Heart left ventricle (tissue), 16 donors: Measurements from ENCODE around the gene C3orf49. TPM values are rescaled to one million over a fixed set of nuclear protein-coding genes. Genes with fewer than 3 reads are reported as not detected.

ENCODE experiments used
- ATAC-seq, 4 donors: fragments of 200-7000 bp; cut with Tn5 transposase; one replicate each; pipeline ENCODE4 v1.9.1; 2020 to 2022; ENCODE audit warnings: moderate library complexity in 4 of 4, mild to moderate bottlenecking in 3 of 4, moderate number of reproducible peaks in 1 of 4
- DNase-seq, 5 donors: peaks; one replicate each; pipeline ENCODE4 v3.0.0-alpha.2; 2020
- H3K27ac ChIP-seq, 12 donors: fragments of 200-600 bp; sonication (generic) in 4 of 12; one replicate each; pipeline versions ENCODE4 v1.5.0 to v1.8.0; 2016 to 2022; ENCODE audit warnings: mild to moderate bottlenecking in 2 of 12
- H3K27me3 ChIP-seq, 9 donors: fragments of 200-600 bp; sonication (generic) in 2 of 9; one replicate each; pipeline versions ENCODE4 v1.5.1 to v1.8.0; 2016 to 2022; ENCODE audit warnings: mild to moderate bottlenecking in 3 of 9
- H3K36me3 ChIP-seq, 9 donors: fragments of 200-600 bp; sonication (generic) in 2 of 9; one replicate each; pipeline versions ENCODE4 v1.5.0 to v1.8.0; 2018 to 2022; ENCODE audit warnings: mild to moderate bottlenecking in 2 of 9
- H3K4me1 ChIP-seq, 12 donors: fragments of 200-600 bp; sonication (generic) in 4 of 12; one replicate each; pipeline versions ENCODE4 v1.5.0 to v1.8.0; 2016 to 2022; ENCODE audit warnings: mild to moderate bottlenecking in 3 of 12
- H3K4me3 ChIP-seq, 12 donors: fragments of 200-600 bp; sonication (generic) in 4 of 12; one replicate each; pipeline versions ENCODE4 v1.5.0 to v1.8.0; 2017 to 2022; ENCODE audit warnings: mild to moderate bottlenecking in 9 of 12, moderate library complexity in 4 of 12
- H3K9me3 ChIP-seq, 12 donors: fragments of 200-600 bp; sonication (generic) in 4 of 12; one replicate each; pipeline versions ENCODE4 v1.5.0 to v1.8.0; 2016 to 2022; ENCODE audit warnings: mild to moderate bottlenecking in 1 of 12
- CTCF ChIP-seq, 12 donors: fragments of 200-600 bp; sonication (generic) in 4 of 12; IDR thresholded peaks; one replicate each; pipeline versions ENCODE4 v1.5.0 to v1.8.0; 2018 to 2022; ENCODE audit warnings: antibody characterized with exemption in 12 of 12, mild to moderate bottlenecking in 5 of 12
- POLR2A ChIP-seq, 2 donors: fragments of 450-650 bp; IDR thresholded peaks; one replicate each; pipeline ENCODE4 v1.6.1; 2017; ENCODE audit warnings: antibody characterized with exemption in 2 of 2, mild to moderate bottlenecking in 2 of 2, moderate library complexity in 2 of 2
- WGBS, 4 donors: extraction: QIAGEN DNeasy Blood & Tissue Kit in 2 of 4; methylation state at CpG; one replicate each; pipeline versions ENCODE4 v1.1.5 to v1.1.7; 2013 to 2018; 5-methylcytosine and 5-hydroxymethylcytosine counted together
- intact Hi-C, 10 donors: fragments of 100-400 bp; cut with DNase I; formaldehyde crosslinking; loops; one replicate each; pipeline versions ENCODE4 v1.11.1 to v1.14.2; 2022
- polyA plus RNA-seq, 2 donors: library from polyadenylated mRNA; stranded (reverse); fragments of 200-250 nt; gene quantifications; one replicate each; pipeline ENCODE4 v1.2.3, GENCODE V29; 2013
- total RNA-seq, 9 donors: library from RNA; depleted of rRNA in 2 of 9; stranded (reverse); fragments of >200 nt in 2 of 9; fragmentation: NEBNext Ultra II Directional in 3 of 9; extraction: Animal tissue kit (Norgen Biotek cat#: 25700) in 3 of 9; gene quantifications; one replicate each; pipeline versions ENCODE4 v1.1.0 to v1.2.4, GENCODE V29; 2016 to 2023
- donor health status: ischemic (EF 13 %, LVEDD 7.1; RV severe dilation, severe dysfunction).
- donor health status: healthy with polysubstance abuse.
- donor health status: DM: no; HTN: yes; CAD: no.
- donor health status: DM: no; HTN: no; CAD: no.
- donor health status: ischemic (EF 25% LVEDD 6.9; RV normal size, moderate dysfunction).
- donor health status: ischemic (EF 25% LVEDD 5.7; RV mildly dilated, moderate dysfunction).
- donor health status: healthy.
- donor health status: DM: yes; HTN: yes; CAD: no.
- donor health status: ischemic (EF 35%, LVEDD 5.7; RV mildly dilated, moderate dysfunction).
- donor health status: nonischemic (EF 11% LVEDD 7.7; RV severe dilation, severe dysfunction).
- donor health status: DM: yes; HTN: yes; CAD: no.
- donor health status: PGD.
- donor health status: ischemic (EF 29% LVEDD 5.4; RV normal size, mild dysfunction).
- donor health status: nonischemic (EF 23%, LVEDD 6.1; RV moderate dilation, normal function).

C3orf49 gene
- total and polyA plus RNA-seq, 11 donors = not detected

- no peak for TF ChIP-seq CTCF (IDR thresholded peaks at IDR 0.05)
- Histone ChIP-seq H3K27ac (no peak overlapping the region), H3K4me1 (peaks cover 0 to 8% (median 0%) of the 10 kb centered on the region in 12 donors), H3K9me3 (no peaks in the 10 kb centered on the region), H3K4me3 (no peak overlapping the region), H3K27me3 (no peaks in the 10 kb centered on the region), H3K36me3 (no peaks in the 10 kb centered on the region)
- DNase-seq (no peak), ATAC-seq (no peak)
- WGBS, 4 donors = 51 to 73% (median 65%) methylated on average over 1 of the region's 1 CpG
- intact Hi-C loops = no loop called here
Observed at GRCh38 chr3:63855333-63855940, 36.3 kb downstream of the C3orf49 start.

- TF ChIP-seq POLR2A (IDR thresholded peaks at IDR 0.05) (no peak), CTCF (IDR thresholded peaks at IDR 0.05) (no peak)
- WGBS, 4 donors = 94 to 99% (median 98%) methylated on average over 2 of the region's 2 CpGs
- no peak overlapping the region for H3K27ac ChIP-seq
- intact Hi-C loops = no loop called here
- H3K27me3 ChIP-seq = no peaks in the 10 kb centered on the region
- H3K36me3 ChIP-seq = no peaks in the 10 kb centered on the region
- H3K9me3 ChIP-seq = no peaks in the 10 kb centered on the region
- DNase-seq (no peak), ATAC-seq (no peak)
- H3K4me1 ChIP-seq = peaks cover 0 to 10% (median 5%) of the 10 kb centered on the region in 12 donors
- H3K4me3 ChIP-seq = no peak overlapping the region
Observed at GRCh38 chr3:63857311-63857710, 38.2 kb downstream of the C3orf49 start.

- intact Hi-C loops = loop anchor here in 6 of 10 donors (5.0 to 10.0 kb wide), 3 partner anchors 52 to 134 kb away; partner anchors contain the start of gene SCAANT1 (in 4 of the 6)
- H3K27ac ChIP-seq = no peak overlapping the region
- peaks cover 3 to 22% (median 15%) of the 10 kb centered on the region in 12 donors for H3K4me1 ChIP-seq
- WGBS, 4 donors = 86 to 94% (median 93%) methylated on average over 3 of the region's 3 CpGs
- DNase-seq (no peak), ATAC-seq (no peak)
- no peaks in the 10 kb centered on the region for H3K9me3 ChIP-seq
- H3K27me3 ChIP-seq = no peaks in the 10 kb centered on the region
- TF ChIP-seq POLR2A (IDR thresholded peaks at IDR 0.05) = no peak
- no peak for TF ChIP-seq CTCF (IDR thresholded peaks at IDR 0.05)
- no peaks in the 10 kb centered on the region for H3K36me3 ChIP-seq
- no peak overlapping the region for H3K4me3 ChIP-seq
Observed at GRCh38 chr3:63860776-63861175, 41.7 kb downstream of the C3orf49 start.

- TF ChIP-seq POLR2A (IDR thresholded peaks at IDR 0.05) (no peak), CTCF (IDR thresholded peaks at IDR 0.05) (no peak)
- Histone ChIP-seq H3K4me1 (peaks cover 3 to 22% (median 15%) of the 10 kb centered on the region in 12 donors), H3K27me3 (no peaks in the 10 kb centered on the region), H3K36me3 (peaks cover 0 to 4% (median 0%) of the 10 kb centered on the region in 9 donors), H3K4me3 (no peak overlapping the region), H3K27ac (no peak overlapping the region), H3K9me3 (no peaks in the 10 kb centered on the region)
- 88 to 91% (median 89%) methylated on average over 5 of the region's 5 CpGs for WGBS, 4 donors
- intact Hi-C loops = loop anchor here in 6 of 10 donors (5.0 to 10.0 kb wide), 3 partner anchors 51 to 133 kb away; partner anchors contain the start of gene SCAANT1 (in 4 of the 6)
- DNase-seq = no peak
- ATAC-seq = no peak
Observed at GRCh38 chr3:63861306-63861705, 42.2 kb downstream of the C3orf49 start.
